Calu3 (cell line): Measurements from ENCODE around the gene NRG4. TPM values are rescaled to one million over a fixed set of nuclear protein-coding genes. Genes with fewer than 3 reads are reported as not detected.

Experiments used
- BruUV-seq: library from RNA; stranded (reverse); fragments of 400-500 nt; replicated peaks from 2 replicates; lab custom pipeline; 2021; lab: Mats Ljungman, UMichigan
- CTCF ChIA-PET: fragments of 300-600 bp; sonication (Branson Sonifier 250); formaldehyde crosslinking; loops from one replicate; lab custom pipeline; 2022; ENCODE audit warnings: antibody characterized with exemption; lab: Charles Lee
- DNase-seq: peaks from one replicate; pipeline ENCODE4 v3.0.0; 2022
- H3K27ac Mint-ChIP-seq: one replicate; pipeline ENCODE4 v1.8.0; 2022; ENCODE audit warnings: mixed read lengths; ENCODE audit not compliant: unreplicated experiment
- H3K27me3 Mint-ChIP-seq: one replicate; pipeline ENCODE4 v1.8.0; 2022; ENCODE audit warnings: mixed read lengths; ENCODE audit not compliant: unreplicated experiment
- H3K36me3 Mint-ChIP-seq: one replicate; pipeline ENCODE4 v1.8.0; 2022; ENCODE audit warnings: mild to moderate bottlenecking, moderate library complexity, mixed read lengths; ENCODE audit not compliant: insufficient read depth, unreplicated experiment
- H3K4me1 Mint-ChIP-seq: one replicate; pipeline ENCODE4 v1.8.0; 2022; ENCODE audit warnings: mild to moderate bottlenecking, low read depth, mixed read lengths; ENCODE audit not compliant: unreplicated experiment
- H3K4me3 Mint-ChIP-seq: one replicate; pipeline ENCODE4 v1.8.0; 2022; ENCODE audit warnings: mild to moderate bottlenecking, low read depth, moderate library complexity, mixed read lengths; ENCODE audit not compliant: unreplicated experiment
- H3K9me3 Mint-ChIP-seq: one replicate; pipeline ENCODE4 v1.8.0; 2022; ENCODE audit warnings: low read depth, mixed read lengths; ENCODE audit not compliant: unreplicated experiment
- intact Hi-C: fragments of 100-400 bp; cut with micrococcal nuclease; formaldehyde crosslinking; loops from one replicate; pipeline ENCODE4 v1.10.0; 2022; ENCODE audit not compliant: unreplicated experiment
- total RNA-seq: library from RNA; stranded (reverse); gene quantifications from 2 replicates; pipeline ENCODE4 v1.2.3, GENCODE V29; 2022
- TF ChIP-seq, protein P1 (sequence below): fragments of 200-600 bp; IDR thresholded peaks from one replicate; pipeline ENCODE4 v1.8.0; 2022; ENCODE audit warnings: antibody characterized with exemption; ENCODE audit not compliant: unreplicated experiment

The NRG4 gene
- total RNA-seq, 1 experiment from 2014 or later: 0.09 TPM

DNA sequence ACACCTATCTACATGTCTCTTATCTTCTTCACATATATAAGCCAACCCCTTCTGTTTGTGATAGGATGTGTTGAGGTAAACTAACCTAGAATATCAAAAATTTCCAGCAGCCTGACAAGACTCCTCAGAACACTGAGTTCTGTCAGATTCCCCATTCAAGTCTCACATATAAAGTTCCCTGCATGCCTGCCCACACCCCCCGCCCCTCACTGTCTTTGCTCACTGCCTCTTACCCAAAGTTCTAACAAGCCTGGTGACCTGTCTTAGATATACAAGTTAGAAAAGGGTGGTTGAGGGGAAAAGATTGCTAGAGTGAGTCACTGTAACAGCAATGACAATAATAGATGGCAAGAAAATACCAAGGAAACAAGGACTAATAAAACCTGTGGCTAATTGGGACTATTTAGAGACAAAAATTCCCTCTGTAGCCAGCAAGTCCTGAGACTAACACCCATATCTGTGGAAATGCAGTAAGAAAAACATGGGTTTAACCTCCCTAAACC, 68.5 kb downstream of the NRG4 start:
- no peak for DNase-seq
- no TSS peak for BruUV-seq
- no peaks in the 10 kb centered on the region for H3K9me3 Mint-ChIP-seq
- TF ChIP-seq, protein P1, sequence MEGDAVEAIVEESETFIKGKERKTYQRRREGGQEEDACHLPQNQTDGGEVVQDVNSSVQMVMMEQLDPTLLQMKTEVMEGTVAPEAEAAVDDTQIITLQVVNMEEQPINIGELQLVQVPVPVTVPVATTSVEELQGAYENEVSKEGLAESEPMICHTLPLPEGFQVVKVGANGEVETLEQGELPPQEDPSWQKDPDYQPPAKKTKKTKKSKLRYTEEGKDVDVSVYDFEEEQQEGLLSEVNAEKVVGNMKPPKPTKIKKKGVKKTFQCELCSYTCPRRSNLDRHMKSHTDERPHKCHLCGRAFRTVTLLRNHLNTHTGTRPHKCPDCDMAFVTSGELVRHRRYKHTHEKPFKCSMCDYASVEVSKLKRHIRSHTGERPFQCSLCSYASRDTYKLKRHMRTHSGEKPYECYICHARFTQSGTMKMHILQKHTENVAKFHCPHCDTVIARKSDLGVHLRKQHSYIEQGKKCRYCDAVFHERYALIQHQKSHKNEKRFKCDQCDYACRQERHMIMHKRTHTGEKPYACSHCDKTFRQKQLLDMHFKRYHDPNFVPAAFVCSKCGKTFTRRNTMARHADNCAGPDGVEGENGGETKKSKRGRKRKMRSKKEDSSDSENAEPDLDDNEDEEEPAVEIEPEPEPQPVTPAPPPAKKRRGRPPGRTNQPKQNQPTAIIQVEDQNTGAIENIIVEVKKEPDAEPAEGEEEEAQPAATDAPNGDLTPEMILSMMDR: no peak
- no peaks in the 10 kb centered on the region for H3K4me1 Mint-ChIP-seq
- H3K36me3 Mint-ChIP-seq: peaks cover 6% of the 10 kb centered on the region
- peaks cover 15% of the 10 kb centered on the region for H3K27me3 Mint-ChIP-seq
- intact Hi-C loops: no loop called here
- H3K4me3 Mint-ChIP-seq: no peak overlapping the region
- CTCF ChIA-PET: no interaction called here
- H3K27ac Mint-ChIP-seq: no peak overlapping the region

DNA sequence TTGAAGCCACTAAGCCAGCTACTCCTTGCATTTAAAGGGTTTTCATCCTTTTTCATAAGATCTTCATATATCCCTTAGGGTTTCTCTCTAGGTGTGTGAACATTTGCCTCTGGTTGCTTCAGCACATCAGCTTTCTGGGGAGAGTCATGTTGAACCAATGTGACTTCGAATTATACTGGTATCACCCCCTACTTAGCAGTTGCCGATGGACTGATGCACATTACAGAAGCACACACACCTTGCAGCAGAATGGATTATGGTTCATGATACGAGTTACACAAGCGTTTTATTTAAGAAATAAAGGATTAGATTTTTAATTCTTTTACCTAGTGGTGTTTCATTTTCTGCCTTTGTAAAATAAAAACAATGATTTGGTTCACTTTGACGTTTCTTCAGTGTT, 69.0 kb downstream of the NRG4 start:
- Mint-ChIP-seq H3K4me1 (no peaks in the 10 kb centered on the region), H3K9me3 (no peaks in the 10 kb centered on the region), H3K27me3 (peaks cover 15% of the 10 kb centered on the region), H3K36me3 (peaks cover 6% of the 10 kb centered on the region), H3K27ac (no peak overlapping the region), H3K4me3 (no peak overlapping the region)
- CTCF ChIA-PET: no interaction called here
- TF ChIP-seq, protein P1: no peak
- DNase-seq: no peak
- intact Hi-C loops: no loop called here
- no TSS peak for BruUV-seq

DNA sequence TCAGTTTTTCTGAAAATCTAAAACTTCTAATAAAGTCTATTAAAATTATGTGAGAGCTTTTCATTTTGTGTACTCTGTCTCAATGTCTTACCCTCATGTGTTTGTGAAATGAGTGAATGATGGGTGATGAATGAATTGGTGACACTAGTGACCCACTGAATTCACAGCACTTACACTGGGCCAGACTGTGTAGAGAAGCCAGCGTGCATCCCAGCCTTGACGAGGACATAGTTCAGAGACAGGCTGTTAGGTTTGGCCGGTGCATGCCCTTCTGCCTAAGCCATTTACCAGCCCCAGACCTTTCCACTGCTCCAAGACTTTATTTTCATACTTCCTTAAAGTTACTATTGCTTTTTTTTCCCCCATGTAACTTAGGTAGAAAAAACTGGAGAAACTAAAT, 69.8 kb downstream of the NRG4 start:
- Mint-ChIP-seq H3K4me1 (no peaks in the 10 kb centered on the region), H3K36me3 (peaks cover 6% of the 10 kb centered on the region)
- no peak for DNase-seq

DNA sequence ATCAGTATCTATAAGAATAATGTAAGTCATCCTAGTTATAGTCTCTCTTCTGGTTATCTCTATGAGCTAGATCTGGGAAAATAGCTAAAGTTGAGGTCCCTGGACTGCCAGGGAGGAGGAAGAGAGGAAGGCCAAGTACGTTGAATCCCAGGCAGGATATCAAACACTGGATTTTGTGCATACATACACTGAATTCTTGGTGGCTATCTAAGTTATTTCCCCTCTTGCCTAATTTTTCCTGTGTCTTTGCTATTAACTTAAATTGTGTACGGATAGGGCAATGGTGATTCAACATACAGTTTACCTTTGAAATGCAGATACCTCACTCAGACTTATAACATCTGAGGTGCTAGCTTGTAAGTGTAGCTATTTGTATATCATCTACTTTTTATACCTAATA, 81.4 kb downstream of the NRG4 start:
- Mint-ChIP-seq H3K9me3 (no peaks in the 10 kb centered on the region), H3K27me3 (no peaks in the 10 kb centered on the region), H3K27ac (no peak overlapping the region), H3K4me1 (no peaks in the 10 kb centered on the region), H3K36me3 (peaks cover 21% of the 10 kb centered on the region), H3K4me3 (no peak overlapping the region)
- CTCF ChIA-PET: interaction anchor here (1.2 kb wide), 1 partner anchor 125 kb away, joined by 3 read pairs; no protein-coding TSS in a partner anchor
- no TSS peak for BruUV-seq
- TF ChIP-seq, protein P1: no peak
- DNase-seq: no peak
- intact Hi-C loops: no loop called here

More for the DNA sequence above, 69.8 kb downstream of the NRG4 start:
- intact Hi-C loops: no loop called here
- Mint-ChIP-seq H3K27me3 (peaks cover 15% of the 10 kb centered on the region), H3K4me3 (no peak overlapping the region), H3K27ac (no peak overlapping the region), H3K9me3 (no peaks in the 10 kb centered on the region)
- TF ChIP-seq, protein P1: no peak
- BruUV-seq: no TSS peak
- CTCF ChIA-PET: no interaction called here
